Activated CD4-positive, alpha-beta T cell treated with anti-CD3 and anti-CD28 coated beads for 48 hours (primary cell): ENCODE measurements around the gene CRACDL.

Experiments
- DNase-seq: peaks from one replicate; pipeline ENCODE4 v3.0.0-alpha.2; 2020

Gene CRACDL

GRCh38 chr2:98744595-98744994, 191.4 kb downstream of the CRACDL start:
- DNase-seq: no peak
